Hepatocyte (in vitro differentiated cells): Measurements from ENCODE around the gene UPF1. TPM values are rescaled to one million over a fixed set of nuclear protein-coding genes. Genes with fewer than 3 reads are reported as not detected.
A peak's percentile ranks its signal among the peaks of the same experiment; 100 is the strongest.

ENCODE experiments used
- DNase-seq: peaks from one replicate; pipeline ENCODE4 v3.0.0-alpha.2; 2016; ENCODE audit warnings: low spot score
- H2AFZ ChIP-seq: fragments of 200-600 bp; sonication (generic); 2 replicates; pipeline ENCODE4 v1.6.0; 2016; ENCODE audit warnings: antibody characterized with exemption, mild to moderate bottlenecking
- H3K27ac ChIP-seq: fragments of 200-600 bp; sonication (generic); 2 replicates; pipeline ENCODE4 v1.5.1; 2016; ENCODE audit warnings: mild to moderate bottlenecking
- H3K27me3 ChIP-seq: fragments of 200-600 bp; sonication (generic); 2 replicates; pipeline ENCODE4 v1.6.1; 2016
- H3K36me3 ChIP-seq: fragments of 200-600 bp; sonication (generic); replicated peaks from 2 replicates; pipeline ENCODE4 v1.5.1; 2016; ENCODE audit warnings: low read depth; ENCODE audit not compliant: insufficient read depth
- H3K4me1 ChIP-seq: fragments of 200-600 bp; sonication (generic); 2 replicates; pipeline ENCODE4 v1.5.1; 2016; ENCODE audit warnings: mild to moderate bottlenecking, moderate library complexity; ENCODE audit not compliant: insufficient read depth
- H3K4me2 ChIP-seq: fragments of 200-600 bp; sonication (generic); 2 replicates; pipeline ENCODE4 v1.6.0; 2016
- H3K4me3 ChIP-seq: fragments of 200-600 bp; sonication (generic); 2 replicates; pipeline ENCODE4 v1.5.1; 2016; ENCODE audit warnings: mild to moderate bottlenecking
- H3K79me2 ChIP-seq: fragments of 200-600 bp; sonication (generic); 2 replicates; pipeline ENCODE4 v1.6.0; 2017; ENCODE audit warnings: mild to moderate bottlenecking
- H3K9me2 ChIP-seq: fragments of 200-600 bp; sonication (generic); replicated peaks from 2 replicates; pipeline ENCODE4 v1.6.0; 2017; ENCODE audit warnings: mild to moderate bottlenecking; ENCODE audit not compliant: insufficient read depth
- H3K9me3 ChIP-seq: fragments of 200-600 bp; sonication (generic); 2 replicates; pipeline ENCODE4 v1.5.1; 2016; ENCODE audit warnings: low read depth, mild to moderate bottlenecking
- H4K20me1 ChIP-seq: fragments of 200-600 bp; sonication (generic); 2 replicates; pipeline ENCODE4 v1.6.0; 2016; ENCODE audit warnings: mild to moderate bottlenecking; ENCODE audit not compliant: insufficient read depth, poor library complexity, severe bottlenecking
- CTCF ChIP-seq: fragments of 200-600 bp; sonication (generic); IDR thresholded peaks from 2 replicates; pipeline ENCODE4 v1.5.1; 2016; ENCODE audit warnings: antibody characterized with exemption, mild to moderate bottlenecking; ENCODE audit not compliant: poor library complexity
- EZH2 ChIP-seq: fragments of 200-600 bp; sonication (generic); IDR thresholded peaks from 2 replicates; pipeline ENCODE4 v1.6.1; 2016; ENCODE audit warnings: antibody characterized with exemption, mild to moderate bottlenecking, borderline replicate concordance
- EZH2phosphoT487 ChIP-seq: fragments of 200-600 bp; sonication (generic); IDR thresholded peaks from one replicate; pipeline ENCODE4 v1.6.1; 2018; ENCODE audit warnings: antibody characterized with exemption, mild to moderate bottlenecking, low read depth, moderate library complexity; ENCODE audit not compliant: unreplicated experiment, severe bottlenecking
- WGBS: methylation state at CpG from one replicate; pipeline ENCODE4 v1.1.6; 2016; ENCODE audit warnings: low lambda C conversion rate; ENCODE audit errors: missing lambda C conversion rate; 5-methylcytosine and 5-hydroxymethylcytosine counted together
- polyA plus RNA-seq: library from polyadenylated mRNA; unstranded; fragments of >200 nt; fragmentation: Nextera tagmentation; extraction: Ambion mirVana; gene quantifications from 2 replicates; pipeline ENCODE4 v1.2.1, GENCODE V29; 2016
- total RNA-seq: library from RNA; depleted of rRNA; stranded (reverse); fragments of >200 nt; gene quantifications from 2 replicates; pipeline ENCODE4 v1.2.3, GENCODE V29; 2014

The UPF1 gene
- total and polyA plus RNA-seq, 2 experiments from 2014 or later: 27.0 to 47.2 TPM

DNA sequence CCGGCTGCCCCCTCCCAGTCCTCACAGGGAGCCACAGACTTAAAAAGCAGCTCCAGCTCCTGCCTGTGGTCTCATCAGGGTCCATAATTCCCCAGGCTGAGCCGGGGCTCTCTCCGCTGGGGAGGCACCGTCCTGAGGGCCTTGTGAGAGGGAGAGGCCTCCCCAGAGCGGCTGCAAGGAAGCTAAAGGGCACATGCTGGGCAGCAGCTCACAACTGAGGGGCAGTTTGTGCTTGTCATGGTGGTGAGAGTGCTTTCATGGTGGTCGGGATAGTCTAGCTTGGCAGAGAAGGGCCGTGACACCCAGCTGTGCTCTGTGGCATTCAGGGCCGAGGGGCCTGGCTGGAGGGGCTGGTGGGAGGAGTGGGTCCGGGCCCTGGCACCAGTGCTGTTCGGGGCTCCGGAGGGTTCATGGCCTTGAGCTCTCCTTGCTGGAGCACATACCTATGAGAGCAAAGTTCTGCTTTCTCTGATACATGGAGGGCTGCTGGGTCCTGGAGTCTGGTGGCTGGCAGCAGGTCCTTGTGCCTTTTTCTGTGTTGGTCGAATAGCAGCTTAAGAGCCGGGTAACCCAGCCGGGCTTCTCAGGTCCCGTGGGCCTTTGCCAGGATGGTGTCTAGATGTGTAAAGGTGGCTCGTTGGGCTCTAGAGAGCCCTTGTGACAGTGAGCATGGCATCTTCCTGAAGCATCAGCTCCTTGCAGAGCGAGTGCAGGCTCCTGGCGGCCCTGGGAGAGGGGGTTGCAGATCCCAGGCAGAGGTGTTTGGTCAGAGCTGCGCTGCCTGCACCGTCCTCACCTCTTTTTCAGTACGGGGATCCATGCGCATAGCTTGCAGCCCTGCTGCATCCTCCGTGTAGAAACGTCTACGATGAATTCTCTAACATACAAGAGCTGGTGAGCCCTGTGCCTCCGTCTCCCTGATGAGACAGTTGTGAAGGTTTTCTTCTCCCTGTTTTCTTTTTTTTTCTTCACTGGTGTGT is 8.8 kb downstream of the UPF1 start:
- WGBS: 88% methylated on average over 26 of the region's 26 CpGs
- no peak for TF ChIP-seq EZH2phosphoT487
- TF ChIP-seq EZH2: no peak
- TF ChIP-seq CTCF: no peak
- no peak overlapping the region for H3K27ac ChIP-seq

GRCh38 chr19:18841400-18841799 is 9.6 kb downstream of the UPF1 start:
- no peak for DNase-seq
- Histone ChIP-seq H2AFZ (no peak overlapping the region), H3K4me1 (peaks cover 15% of the 10 kb centered on the region), H3K27ac (no peak overlapping the region), H3K4me2 (no peak overlapping the region), H3K4me3 (no peak overlapping the region), H3K79me2 (peaks cover 100% of the 10 kb centered on the region), H4K20me1 (peaks cover 100% of the 10 kb centered on the region), H3K9me2 (no peaks in the 10 kb centered on the region), H3K27me3 (no peaks in the 10 kb centered on the region), H3K36me3 (no peaks in the 10 kb centered on the region), H3K9me3 (no peaks in the 10 kb centered on the region)
- no peak for TF ChIP-seq EZH2phosphoT487
- no peak for TF ChIP-seq CTCF
- no peak for TF ChIP-seq EZH2
- 91% methylated on average over 15 of the region's 15 CpGs for WGBS

More for the DNA sequence above, 8.8 kb downstream of the UPF1 start:
- peaks cover 100% of the 10 kb centered on the region for H3K79me2 ChIP-seq
- H3K36me3 ChIP-seq: no peaks in the 10 kb centered on the region
- DNase-seq: no peak
- no peaks in the 10 kb centered on the region for H3K9me2 ChIP-seq
- no peak overlapping the region for H3K4me3 ChIP-seq
- no peaks in the 10 kb centered on the region for H3K9me3 ChIP-seq
- no peak overlapping the region for H2AFZ ChIP-seq
- peaks cover 100% of the 10 kb centered on the region for H4K20me1 ChIP-seq
- peak overlapping the region; percentile 49 for H3K4me2 ChIP-seq
- no peaks in the 10 kb centered on the region for H3K27me3 ChIP-seq
- peaks cover 21% of the 10 kb centered on the region for H3K4me1 ChIP-seq

DNA sequence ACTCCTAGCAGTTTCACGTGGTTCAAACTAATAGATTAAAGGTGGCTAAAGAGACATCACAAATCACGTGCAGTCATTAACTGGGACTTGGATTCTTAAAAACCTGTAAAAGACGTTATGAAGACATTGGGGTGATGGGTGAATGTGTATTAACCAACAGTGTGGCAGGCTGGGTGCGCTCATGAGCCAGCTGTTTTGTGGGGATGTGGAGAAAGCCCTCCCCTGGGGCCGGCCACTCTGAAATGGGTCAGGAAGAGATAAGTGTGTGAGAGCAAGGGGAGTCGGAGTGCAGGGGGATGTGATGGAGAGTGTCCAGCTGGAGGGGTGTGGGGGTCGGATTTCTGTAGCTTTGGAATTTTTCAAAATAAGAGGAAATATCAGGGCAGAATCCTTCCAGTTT is 10.4 kb downstream of the UPF1 start:
- WGBS: 75% methylated on average over 7 of the region's 7 CpGs
- no peak for TF ChIP-seq EZH2
- no peak for TF ChIP-seq EZH2phosphoT487
- TF ChIP-seq CTCF: no peak
- Histone ChIP-seq H3K27ac (no peak overlapping the region), H3K4me3 (no peak overlapping the region), H3K36me3 (no peaks in the 10 kb centered on the region), H3K4me1 (peaks cover 19% of the 10 kb centered on the region), H3K27me3 (no peaks in the 10 kb centered on the region), H3K9me2 (no peaks in the 10 kb centered on the region), H3K4me2 (no peak overlapping the region), H3K9me3 (no peaks in the 10 kb centered on the region), H4K20me1 (peaks cover 99% of the 10 kb centered on the region), H2AFZ (no peak overlapping the region), H3K79me2 (peaks cover 99% of the 10 kb centered on the region)
- no peak for DNase-seq
